Measurements from ENCODE around the gene HAUS7.

DNA sequence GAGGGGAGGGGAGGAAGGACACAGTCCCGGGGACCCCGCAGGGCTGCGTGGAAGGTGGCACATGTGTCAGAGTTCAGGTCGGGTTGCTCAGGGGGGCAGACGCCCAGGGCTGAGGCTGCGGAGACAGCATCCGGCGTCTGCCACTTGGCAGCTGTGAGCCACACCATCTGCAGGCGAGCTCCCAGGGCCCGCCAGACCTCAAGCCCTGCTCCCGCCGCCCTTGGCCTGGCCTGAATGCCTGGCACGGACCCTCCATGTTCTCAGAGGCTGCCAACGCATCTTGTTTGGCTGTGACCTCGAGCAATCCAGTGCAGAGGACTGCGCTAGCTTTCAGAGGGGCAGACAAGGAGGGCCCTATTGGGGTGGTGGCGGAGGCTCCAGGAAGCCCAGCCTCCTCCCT lies 29.5 kb upstream of the HAUS7 start:
- TF ChIP-seq CTCF (IDR thresholded peaks at IDR 0.05) (no peak), EP300 (IDR thresholded peaks at IDR 0.05) (no peak), POLR2AphosphoS5 (IDR thresholded peaks at IDR 0.05) (no peak)
